GM18508 (cell line): ENCODE measurements around the gene BTBD1.
"Not testable (repeated sequence)": the region's sequence is repeated elsewhere in the genome, so short reads cannot be mapped to it uniquely, and the experiment has no call there.

Source experiments
- ATAC-seq: cut with Tn5 transposase; IDR thresholded peaks from one replicate; pipeline ENCODE4 v1.9.1; 2021; ENCODE audit warnings: moderate number of reproducible peaks; ENCODE audit not compliant: insufficient read depth, unreplicated experiment

Gene BTBD1

GRCh38 chr15:83062768-83063180, 4.3 kb downstream of the BTBD1 start:
- ATAC-seq: no peak

DNA sequence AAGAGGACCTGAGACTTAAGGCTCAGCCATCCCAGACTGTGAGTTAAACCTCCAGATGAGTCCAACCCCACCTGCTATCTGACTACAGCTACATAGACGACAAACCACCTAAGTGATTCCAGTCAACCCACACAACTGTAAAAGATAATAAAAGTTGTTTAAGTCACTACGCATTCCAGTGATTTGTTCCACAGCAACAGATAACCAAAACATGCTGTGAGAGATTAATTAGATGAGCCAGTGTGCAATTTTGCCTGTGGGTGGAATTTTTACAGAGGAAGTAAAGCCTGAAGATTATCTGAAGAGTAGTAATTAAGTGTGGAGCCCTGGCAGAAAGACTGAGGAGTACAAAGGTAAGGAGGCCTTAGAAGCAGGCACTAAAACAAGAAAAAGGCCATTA, 5.4 kb downstream of the BTBD1 start:
- no peak for ATAC-seq

GRCh38 chr15:83057696-83058376, 9.2 kb downstream of the BTBD1 start:
- ATAC-seq: no peak

- no peak for ATAC-seq
Observed at GRCh38 chr15:83057002-83057401, 10.1 kb downstream of the BTBD1 start.

- no peak for ATAC-seq
Observed at GRCh38 chr15:83053151-83053550, 13.9 kb downstream of the BTBD1 start.

GRCh38 chr15:83046558-83047127, 20.4 kb downstream of the BTBD1 start:
- ATAC-seq: no peak

DNA sequence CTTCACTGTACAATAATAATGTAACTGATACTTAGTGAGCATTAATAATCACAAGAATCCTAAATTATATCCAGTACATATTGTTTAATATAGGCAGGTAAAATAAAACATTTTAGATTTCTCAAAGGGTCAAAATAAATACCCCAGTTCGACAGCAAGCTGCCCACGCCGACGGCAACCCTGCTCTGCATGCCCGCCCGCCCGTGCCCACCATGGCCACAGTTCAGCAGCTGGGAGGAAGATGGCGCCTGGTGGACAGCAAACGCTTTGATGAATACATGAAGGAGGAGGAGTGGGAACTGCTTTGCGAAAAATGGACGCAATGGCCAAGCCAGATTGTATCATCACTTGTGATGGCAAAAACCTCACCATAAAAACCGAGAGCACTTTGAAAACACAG, 22.9 kb downstream of the BTBD1 start:
- no peak for ATAC-seq

DNA sequence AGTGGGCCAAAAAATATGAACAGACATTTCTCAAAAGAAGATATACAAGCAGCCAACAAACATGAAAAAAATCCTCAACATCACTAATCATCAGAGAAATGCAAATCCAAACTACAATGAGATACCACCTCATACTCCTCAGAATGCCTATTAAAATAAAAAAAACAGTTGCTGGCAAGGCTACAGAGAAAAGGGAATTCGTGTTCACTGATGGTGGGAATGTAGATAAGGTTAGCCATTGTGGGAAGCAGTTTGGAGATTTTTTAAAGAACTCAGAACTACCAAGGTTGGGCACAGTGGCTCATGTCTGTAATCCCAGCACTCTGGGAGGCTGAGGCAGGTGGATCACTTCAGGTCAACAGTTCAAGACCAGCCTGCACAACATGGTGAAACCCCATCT, 27.8 kb downstream of the BTBD1 start:
- ATAC-seq: no peak

DNA sequence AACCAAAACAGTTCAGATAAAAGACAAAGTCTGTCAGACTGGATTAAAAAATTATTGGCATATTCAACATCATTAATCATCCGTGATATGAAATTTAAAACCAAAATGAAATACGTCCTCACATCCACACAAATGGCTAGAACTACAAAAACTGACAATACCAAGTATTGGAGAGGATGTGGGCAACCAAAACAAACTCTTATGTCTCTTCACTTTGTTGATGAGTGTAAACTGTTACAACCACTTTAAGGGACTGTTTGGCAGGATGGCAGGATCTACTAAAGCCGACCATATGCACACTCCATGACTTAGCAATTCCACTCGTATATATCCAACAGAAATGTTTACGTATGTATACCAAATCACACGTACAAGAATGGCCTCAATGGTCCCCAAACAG, 30.8 kb downstream of the BTBD1 start:
- no peak for ATAC-seq

- not testable (repeated sequence) for ATAC-seq
Observed at GRCh38 chr15:83031234-83031633, 35.8 kb downstream of the BTBD1 start.

GRCh38 chr15:83030021-83030420, 37.0 kb downstream of the BTBD1 start:
- no peak for ATAC-seq

DNA sequence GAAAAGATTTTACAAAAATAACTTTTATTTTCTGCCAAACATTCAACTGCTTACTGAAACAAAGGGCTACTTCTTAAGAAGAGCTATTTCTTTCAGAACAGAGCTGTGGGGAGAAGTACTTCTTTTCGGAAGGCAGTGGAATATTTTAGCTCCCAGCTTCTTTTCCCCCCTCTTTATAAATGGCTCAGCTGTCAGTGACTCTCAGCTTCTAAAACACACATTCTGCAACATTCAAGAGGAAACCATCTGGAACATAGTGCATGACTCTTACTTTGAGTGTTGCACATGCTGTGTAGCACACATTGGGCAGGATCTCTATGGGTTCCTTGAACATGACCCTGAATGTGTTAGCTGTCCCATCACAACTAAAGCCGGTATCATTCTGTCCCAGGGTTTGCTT, 48.6 kb downstream of the BTBD1 start:
- no peak for ATAC-seq

DNA sequence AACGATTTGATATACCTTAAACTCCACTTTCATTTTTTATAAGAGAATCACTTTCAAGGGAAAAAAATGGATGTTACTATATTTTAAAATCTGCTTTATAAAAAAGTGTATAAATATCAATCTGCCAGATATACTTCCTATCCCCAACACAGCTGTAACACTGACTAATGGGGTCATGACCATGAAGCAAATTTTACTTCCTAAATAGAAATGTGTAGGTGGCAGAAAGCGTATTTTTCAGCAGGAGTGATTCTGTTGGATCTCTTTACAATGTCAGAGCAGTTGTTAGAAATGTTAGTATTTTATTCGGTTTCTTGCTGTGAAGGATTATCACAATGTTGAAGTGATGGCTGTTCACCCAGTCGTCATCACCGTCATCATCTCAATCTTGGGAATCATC, 50.1 kb downstream of the BTBD1 start:
- no peak for ATAC-seq

- ATAC-seq: no peak
Observed at GRCh38 chr15:83015361-83015760, 51.7 kb downstream of the BTBD1 start.

DNA sequence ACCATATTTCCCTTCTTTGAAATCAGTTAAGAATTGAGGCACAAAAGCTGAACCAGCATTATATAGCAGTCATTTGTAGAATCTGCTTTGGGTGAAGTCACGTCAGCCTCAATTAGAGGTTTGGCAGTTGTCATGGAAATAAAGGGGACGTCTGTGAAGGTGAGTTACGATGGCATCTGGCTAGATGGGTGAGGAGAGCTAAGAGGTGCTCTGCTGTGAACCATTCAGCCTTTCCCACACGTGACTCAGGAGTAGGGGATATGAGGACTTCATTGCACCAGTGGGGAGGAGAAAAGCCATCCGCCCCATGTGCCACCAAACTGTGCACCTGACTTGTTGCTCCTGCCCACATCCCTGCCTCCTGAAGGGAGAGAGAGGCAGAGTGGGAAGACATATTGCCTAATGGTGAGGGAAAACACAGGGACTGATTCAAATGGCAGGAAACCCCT, 52.8 kb downstream of the BTBD1 start:
- ATAC-seq: no peak

GRCh38 chr15:83012636-83013035, 54.4 kb downstream of the BTBD1 start:
- no peak for ATAC-seq

DNA sequence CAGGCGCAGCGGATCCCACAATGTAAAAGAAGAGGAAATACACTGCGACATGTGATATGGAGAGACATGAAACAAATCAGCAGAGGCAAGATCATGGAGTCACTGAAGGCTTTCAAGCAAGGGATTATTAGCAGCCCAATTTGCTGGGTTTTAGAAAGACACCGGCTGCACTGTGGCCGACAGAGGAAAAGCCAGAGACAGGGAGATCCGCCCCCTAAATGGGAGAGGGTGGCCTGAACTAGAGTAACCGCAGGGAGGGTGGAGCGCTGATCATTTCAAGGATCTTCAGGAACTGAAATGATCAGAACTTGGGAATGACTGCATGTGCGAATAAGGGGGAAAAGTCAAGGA, 55.0 kb downstream of the BTBD1 start:
- ATAC-seq: no peak

GRCh38 chr15:83011271-83012075, 55.6 kb downstream of the BTBD1 start, which contains the start of gene C15orf40:
C15orf40 (minus strand) TSS chr15:83011639; CDS start chr15:83011607, 32 bp downstream.
- ATAC-seq: peak; percentile 58

- ATAC-seq: peak; percentile 51
Observed at GRCh38 chr15:83010709-83011270, 56.3 kb downstream of the BTBD1 start.

DNA sequence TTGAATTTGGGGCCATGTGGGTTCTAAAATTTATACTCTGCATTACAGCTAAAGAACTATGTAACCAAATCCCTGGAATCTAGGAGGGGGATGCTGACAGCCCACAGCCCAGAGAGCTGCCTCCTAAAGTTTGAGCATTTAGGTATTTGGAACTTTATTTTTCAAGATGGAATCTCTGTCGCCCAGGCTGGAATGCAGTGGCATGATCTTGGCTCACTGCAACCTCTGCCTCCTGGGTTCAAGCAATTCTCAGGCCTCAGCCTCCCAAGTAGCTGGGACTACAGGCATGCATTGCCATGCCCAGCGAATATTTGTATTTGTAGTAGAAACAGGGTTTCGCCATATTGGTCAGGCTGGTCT, 66.4 kb downstream of the BTBD1 start:
- not testable (repeated sequence) for ATAC-seq
